NCI-H2107 treated with DMSO at 0.1 percent for 48 hours (cell line): Measurements from ENCODE around the gene S100PBP.

ENCODE experiments used
- DNase-seq: peaks from one replicate; lab custom pipeline; 2025; ENCODE audit not compliant: unreplicated experiment; lab: John Stamatoyannopoulos, UW

S100PBP gene

DNA sequence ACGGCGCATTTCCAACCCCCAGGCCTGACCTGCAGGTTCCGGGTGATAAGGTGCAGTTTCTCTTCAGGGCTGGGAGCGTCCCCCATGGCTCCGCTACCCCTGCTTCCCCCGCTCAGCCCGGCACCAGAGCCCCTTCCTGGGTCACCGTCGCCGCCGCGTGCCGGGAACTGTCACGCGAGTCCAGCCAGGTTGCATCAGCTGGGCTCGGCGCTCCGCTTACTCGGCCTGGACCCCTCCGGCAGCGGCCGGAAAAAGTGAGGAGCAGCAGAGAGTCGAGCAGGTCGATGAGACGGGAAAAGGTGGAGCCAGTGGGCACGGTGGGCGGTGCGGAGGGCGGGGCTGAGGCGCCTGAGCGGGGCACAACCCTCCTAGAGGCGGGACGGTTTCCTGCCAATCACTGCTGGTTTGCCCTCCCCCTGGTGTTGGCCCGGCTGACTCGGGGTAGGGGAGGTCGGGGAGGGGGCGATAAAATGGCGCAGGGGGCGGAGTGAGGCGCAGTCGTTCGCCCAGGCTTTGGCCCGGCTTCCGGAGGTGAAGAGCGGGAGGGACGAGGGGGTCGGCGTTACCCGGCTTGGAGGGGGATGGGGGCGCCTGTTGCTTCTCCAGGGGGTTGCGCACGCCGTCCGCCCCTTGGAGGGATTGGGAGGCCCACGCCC, at the start of gene S100PBP, which contains the start of gene YARS1:
Gene S100PBP, plus strand, starts transcription at position 495 of the 656 bp plus-strand sequence. CDS start 8,447 bp downstream, outside the sequence.
Gene YARS1, minus strand, starts transcription at position 200 of the 656 bp plus-strand sequence. Its CDS starts 114 bp downstream, at position 86.
- peak; percentile 98 for DNase-seq

DNA sequence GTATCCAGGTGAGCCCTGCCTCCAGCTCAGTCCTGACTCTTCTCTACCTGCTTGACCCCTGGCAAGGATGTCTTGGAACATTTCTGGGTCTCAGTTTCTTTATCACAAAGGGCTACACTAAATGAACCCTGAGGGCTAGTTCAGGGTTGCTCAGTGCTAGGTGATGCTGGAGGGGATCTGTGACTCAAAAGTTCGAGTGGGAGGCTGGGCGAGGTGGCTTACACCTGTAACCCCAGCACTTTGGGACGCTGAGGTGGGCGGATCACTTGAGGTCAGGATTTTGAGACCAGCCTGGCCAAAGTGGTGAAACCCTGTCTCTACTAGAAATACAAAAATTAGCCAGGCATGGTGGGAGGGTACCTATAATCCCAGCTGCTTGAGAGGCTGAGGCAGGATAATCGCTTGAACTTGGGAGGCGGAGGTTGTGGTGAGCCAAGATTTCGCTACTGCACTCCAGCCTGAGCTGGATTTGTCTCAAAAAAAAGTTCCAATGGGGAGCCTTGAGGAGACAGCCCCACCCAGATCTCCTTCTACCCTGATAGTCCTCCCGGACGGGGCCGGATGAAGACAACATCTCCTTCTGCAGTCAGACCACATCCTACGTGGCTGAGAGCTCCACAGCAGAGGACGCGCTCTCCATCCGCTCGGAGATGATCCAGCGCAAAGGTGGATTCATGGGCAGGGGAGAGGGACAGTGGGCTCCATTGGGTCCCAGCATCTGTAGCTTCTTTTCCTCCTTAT, 49.2 kb upstream of the S100PBP start:
- DNase-seq = no peak

DNA sequence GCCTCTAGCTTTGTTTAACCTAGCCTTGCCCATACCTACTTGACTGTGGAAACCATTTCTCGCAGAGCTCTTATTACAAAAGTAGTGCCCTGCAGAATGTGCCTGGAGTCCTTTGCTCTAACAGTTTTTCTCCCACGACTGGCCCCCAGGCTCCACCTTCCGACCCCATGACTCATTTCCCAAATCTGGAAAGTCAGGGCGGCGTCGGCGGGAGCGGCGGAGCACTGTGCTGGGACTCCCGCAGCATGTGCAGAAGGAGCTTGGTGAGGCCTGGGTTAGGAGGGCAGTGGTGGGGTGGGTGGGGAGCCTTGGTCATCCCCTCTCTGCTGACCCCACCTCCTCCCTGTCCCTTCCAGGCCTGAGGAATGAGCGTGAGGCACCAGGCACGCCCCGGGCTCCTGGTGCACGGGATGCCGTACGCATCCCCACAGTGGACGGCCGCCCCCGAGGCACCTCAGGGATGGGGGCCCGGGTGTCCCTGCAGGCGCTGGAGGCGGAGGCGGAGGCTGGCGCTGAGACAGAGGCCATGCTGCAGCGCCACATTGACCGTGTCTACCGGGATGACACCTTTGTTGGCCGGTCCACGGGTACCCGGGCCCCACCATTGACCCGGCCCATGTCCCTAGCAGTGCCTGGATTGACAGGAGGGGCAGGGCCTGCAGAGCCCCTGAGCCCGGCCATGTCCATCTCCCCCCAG, 47.8 kb upstream of the S100PBP start:
- DNase-seq = no peak

DNA sequence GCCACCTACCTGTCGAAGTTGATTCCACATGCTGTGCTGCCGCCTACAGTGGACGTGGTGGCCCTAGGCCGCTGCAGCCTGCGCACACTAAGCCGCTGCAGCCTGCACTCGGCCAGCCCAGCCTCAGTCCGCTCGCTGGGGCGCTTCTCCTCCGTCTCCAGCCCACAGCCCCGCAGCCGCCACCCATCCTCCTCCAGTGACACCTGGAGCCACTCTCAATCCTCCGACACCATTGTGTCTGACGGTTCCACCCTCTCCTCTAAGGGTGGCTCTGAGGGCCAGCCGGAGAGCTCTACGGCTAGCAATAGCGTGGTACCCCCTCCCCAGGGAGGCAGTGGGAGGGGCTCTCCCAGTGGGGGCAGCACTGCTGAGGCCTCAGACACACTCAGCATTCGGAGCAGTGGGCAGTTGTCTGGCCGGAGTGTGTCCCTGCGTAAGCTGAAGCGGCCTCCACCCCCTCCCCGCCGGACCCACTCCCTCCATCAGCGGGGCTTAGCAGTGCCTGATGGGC, 47.2 kb upstream of the S100PBP start:
- peak; percentile 42 for DNase-seq

DNA sequence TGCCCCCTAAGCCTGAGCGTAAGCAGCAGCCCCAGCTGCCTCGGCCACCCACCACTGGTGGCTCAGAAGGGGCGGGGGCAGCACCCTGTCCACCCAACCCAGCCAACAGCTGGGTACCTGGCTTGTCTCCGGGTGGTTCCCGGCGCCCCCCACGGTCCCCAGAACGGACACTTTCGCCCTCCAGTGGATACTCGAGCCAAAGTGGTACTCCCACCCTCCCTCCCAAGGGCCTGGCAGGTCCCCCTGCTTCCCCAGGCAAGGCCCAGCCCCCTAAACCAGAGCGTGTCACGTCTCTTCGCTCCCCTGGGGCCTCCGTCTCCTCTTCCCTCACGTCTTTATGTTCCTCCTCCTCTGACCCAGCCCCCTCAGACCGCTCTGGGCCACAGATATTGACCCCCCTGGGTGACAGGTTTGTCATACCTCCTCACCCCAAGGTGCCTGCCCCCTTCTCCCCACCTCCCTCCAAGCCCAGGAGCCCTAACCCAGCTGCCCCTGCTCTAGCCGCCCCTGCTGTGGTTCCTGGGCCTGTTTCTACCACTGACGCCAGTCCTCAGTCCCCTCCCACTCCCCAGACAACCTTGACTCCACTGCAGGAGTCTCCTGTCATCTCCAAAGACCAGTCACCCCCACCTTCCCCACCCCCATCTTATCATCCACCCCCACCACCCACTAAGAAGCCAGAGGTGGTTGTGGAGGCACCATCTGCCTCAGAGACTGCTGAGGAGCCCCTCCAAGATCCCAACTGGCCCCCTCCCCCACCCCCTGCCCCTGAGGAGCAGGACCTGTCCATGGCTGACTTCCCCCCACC, 46.5 kb upstream of the S100PBP start:
- DNase-seq = no peak

DNA sequence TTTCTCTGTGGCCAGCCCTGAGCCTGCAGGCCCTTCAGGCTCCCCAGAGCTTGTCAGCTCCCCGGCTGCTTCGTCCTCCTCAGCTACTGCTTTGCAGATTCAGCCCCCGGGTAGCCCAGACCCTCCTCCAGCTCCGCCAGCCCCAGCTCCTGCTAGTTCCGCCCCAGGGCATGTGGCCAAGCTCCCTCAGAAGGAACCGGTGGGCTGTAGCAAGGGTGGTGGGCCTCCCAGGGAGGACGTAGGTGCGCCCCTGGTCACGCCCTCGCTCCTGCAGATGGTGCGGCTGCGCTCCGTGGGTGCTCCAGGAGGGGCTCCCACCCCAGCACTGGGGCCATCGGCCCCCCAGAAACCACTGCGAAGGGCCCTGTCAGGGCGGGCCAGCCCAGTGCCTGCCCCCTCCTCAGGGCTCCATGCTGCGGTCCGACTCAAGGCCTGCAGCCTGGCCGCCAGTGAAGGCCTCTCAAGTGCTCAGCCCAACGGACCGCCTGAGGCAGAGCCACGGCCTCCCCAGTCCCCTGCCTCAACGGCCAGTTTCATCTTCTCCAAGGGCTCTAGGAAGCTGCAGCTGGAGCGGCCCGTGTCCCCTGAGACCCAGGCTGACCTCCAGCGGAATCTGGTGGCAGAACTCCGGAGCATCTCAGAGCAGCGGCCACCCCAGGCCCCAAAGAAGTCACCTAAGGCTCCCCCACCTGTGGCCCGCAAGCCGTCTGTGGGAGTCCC, 45.7 kb upstream of the S100PBP start:
- no peak for DNase-seq

DNA sequence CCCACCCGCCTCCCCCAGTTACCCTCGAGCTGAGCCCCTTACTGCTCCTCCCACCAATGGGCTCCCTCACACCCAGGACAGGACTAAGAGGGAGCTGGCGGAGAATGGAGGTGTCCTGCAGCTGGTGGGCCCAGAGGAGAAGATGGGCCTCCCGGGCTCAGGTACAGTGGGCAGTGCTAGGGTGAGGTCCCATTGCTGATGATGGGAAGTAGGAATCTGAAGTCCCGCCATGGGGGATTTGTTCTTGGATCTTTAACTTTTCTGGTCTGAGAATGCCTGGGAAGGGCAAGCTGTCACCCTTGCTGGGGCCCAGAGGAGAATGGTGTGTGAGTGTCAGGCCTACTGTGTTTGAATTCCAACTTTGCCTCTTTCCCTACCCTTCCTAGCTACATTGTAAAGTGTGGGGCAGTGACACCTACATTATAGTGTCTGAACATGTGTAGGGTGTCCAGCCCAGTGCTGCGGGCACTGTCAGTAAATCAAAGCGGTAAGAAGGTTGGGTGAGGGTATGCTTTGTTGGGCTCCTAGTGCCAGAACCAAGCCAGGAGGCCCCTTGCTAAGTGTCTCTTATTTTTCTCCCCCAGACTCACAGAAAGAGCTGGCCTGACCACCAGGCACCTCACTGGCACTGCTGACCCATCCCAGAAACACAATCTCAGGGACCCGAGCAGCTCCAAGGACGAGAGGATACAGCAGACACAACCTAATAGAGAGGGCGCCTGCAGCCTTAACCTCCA, 45.0 kb upstream of the S100PBP start:
- DNase-seq = no peak

DNA sequence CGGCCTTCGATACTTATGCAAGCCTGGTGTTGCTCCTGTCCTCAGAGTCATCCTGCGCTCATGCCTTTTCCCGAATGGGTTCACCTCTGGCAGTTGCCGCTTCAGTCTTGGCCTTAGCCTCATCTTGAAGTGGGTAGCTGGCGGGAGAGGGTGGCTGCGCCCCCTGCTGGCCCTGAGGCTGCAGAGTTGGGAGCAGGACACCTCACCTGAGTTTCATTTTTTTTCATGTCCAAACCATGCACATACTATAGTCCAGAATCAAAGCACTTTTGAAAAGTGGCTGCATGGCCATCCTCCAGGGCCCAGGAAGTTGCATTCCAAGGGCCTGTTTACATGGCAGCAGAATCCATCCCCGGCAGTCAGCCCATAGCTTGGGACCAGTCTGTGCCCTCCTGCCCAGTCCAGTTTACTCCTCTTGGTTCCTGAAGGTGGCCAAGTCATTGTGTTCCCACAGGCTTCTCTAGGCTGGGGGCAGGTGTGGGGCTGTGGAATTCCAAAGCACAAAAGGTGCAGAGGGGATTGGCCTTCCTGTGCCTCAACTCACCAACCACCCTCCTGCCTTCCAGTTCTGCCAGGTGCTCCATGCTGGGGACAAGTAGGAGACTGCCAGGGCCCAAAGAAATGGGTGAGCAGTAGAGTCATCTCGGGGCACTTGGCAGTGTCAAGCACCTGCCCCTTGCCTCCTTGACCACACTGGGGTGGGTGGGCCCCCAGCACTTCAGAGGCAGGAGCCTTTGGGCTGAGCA, 44.3 kb upstream of the S100PBP start:
- peak; percentile 71 for DNase-seq

DNA sequence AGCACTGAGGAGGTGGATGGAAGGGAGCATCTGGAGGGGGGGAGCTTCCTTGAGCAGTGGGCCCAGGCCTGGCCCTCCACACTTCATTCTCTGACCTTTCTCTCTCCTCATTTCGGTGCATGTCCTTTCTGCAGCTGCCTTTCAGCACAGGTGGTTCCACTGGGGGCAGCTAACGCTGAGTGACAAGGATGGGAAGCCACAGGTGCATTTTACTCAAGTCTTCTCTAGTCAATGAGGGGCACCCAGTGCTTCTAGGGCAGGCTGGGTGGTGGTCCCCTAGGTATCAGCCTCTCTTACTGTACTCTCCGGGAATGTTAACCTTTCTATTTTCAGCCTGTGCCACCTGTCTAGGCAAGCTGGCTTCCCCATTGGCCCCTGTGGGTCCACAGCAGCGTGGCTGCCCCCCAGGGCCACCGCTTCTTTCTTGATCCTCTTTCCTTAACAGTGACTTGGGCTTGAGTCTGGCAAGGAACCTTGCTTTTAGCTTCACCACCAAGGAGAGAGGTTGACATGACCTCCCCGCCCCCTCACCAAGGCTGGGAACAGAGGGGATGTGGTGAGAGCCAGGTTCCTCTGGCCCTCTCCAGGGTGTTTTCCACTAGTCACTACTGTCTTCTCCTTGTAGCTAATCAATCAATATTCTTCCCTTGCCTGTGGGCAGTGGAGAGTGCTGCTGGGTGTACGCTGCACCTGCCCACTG, 43.5 kb upstream of the S100PBP start:
- no peak for DNase-seq

DNA sequence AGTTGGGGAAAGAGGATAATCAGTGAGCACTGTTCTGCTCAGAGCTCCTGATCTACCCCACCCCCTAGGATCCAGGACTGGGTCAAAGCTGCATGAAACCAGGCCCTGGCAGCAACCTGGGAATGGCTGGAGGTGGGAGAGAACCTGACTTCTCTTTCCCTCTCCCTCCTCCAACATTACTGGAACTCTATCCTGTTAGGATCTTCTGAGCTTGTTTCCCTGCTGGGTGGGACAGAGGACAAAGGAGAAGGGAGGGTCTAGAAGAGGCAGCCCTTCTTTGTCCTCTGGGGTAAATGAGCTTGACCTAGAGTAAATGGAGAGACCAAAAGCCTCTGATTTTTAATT, 43.0 kb upstream of the S100PBP start:
- DNase-seq = no peak

DNA sequence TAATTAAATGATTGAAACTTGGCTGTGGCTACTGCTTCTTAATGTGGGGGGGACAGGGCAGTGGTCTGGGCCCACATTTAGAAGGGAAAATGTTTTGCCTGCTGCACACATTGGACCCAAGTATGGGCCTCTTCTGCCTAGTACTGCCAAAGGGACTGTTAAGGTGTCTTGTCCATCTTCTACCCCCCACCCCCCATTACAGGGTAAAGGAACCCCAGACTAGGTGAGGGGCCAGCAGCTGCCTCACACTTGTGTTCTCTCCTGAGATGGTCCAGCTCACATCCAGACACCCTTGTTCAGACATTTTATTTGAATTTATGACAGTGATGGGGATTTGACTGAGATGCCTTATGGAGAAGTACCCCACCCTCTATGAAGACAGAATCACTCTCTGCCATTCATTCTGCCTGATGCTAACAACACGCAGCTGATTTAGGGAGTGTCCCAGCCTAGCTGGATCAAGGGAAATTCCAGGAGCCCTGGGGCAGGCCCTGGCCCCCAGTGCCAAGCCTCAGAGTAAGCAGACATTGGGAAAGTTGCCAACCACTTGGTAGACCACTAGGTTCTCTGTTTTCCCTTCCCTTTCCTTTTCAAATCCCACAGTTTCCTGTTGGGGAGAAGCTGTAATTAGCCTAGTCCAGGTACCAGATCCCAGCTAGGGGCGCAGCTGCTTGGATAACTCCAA, 42.4 kb upstream of the S100PBP start:
- no peak for DNase-seq

DNA sequence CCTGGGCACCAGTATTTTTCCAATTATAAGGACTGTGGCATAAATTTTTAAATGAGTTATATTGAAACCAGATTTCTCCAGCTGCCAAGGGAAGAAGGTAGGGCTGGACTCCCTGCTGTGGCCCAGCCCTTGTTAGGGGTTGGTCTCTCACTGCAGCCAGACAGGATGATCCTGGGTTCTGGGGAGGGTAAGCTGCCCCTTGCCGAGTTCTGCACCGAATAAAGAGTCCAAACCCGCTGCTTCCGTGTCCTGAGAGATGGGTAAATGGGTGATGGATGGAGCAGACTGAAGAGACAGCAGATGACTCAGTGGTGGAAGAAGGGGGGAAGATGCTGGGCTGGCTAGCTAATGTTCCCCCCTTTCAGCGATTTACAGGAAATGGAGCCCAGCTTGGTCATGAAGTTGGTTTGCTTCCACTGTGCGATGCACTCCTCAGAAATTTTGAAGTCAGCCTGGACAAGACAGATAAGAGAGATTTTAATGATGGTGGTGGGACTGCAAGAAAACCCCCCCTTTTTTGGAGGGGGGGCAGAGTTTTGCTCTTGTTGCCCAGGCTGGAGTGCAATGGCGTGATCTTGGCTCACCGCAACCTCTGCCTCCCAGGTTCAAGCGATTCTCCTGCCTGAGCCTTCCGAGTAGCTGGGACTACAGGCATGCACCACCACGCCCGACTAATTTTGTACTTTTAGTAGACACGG, 41.7 kb upstream of the S100PBP start:
- no peak for DNase-seq

DNA sequence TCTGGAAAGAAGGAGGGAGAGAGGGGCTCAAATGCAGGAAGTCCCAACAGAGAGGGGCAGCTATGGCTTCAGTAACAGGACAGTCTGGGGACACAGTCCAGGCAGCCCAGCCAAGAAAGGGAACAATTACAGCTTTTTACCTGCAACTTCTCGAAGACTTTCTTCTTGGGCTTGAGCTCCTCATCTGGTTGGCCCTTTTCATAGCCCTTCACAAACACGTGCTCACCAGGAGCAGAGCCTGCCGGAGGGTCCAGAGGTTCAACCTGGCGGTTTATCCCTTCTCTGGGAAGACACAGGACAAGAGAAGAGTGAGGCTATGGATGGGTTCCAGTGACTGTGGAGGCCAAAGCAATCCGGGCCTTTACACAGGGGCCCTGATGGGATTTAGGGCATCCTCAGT, 38.2 kb upstream of the S100PBP start:
- no peak for DNase-seq

DNA sequence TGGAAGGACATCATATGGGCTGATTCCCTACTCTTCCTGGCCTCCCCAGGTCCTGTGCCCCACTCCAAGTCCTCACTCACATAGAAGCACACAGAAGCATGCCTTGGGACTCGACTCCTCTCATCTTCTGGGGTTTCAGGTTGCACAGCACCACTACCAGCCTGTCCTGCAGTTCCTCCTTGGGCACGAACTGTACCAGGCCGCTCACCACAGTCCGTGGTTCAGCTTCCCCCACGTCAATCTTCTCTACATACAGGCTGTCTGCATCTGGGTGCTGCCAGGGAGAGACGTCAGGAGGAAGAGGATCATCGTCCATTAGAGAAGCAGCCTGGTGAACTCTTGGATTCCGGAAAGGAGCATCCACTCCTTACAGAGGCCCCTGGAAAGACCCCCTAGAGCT, 37.4 kb upstream of the S100PBP start:
- no peak for DNase-seq

DNA sequence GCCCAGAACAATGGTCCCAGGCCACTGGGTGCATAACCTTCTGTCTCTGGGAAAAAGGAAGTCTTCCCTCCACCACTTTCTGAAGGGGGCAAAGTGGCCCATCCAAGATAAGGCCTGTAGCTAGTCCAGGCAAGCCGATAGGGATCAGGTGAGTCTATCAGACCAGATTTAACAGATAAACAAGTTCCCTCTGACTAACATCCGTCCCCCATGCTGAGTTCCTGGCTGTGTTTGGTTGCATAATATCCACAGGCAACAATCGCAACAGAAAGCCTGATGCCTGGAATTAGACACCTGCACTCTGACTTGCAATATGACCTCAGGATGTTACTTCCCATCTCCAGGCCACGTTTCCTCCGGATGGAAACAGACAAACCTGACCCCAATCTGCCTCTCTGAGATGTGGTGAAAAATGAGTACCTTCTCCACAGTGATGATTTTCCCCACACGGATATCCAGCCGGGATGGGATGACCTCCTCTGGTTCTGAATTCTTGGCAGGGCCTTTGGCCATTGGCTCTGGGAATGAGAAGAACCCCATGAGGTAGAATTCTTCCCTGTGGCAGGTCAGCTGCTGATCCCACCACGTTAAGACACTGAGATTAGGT, 36.7 kb upstream of the S100PBP start:
- DNase-seq = peak; percentile 44

DNA sequence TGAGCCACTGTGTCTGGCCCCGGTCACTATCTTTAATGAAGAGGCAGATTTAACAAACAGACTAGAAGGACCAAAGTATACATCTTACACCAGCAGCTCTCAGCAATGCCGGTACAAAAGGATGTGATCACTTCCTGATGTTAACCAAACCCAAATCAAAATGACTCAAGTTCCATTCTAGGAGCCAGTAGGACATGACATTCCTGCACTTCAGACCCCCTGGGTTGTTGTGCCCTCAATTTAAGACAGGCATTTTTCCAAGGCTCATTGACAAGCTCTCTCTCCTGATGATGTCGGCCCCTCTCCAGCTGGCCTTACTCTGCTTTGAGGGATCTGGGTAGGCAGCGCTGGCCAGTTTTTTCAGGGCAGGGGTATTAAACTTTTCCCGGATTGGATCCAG, 35.4 kb upstream of the S100PBP start:
- DNase-seq = no peak

DNA sequence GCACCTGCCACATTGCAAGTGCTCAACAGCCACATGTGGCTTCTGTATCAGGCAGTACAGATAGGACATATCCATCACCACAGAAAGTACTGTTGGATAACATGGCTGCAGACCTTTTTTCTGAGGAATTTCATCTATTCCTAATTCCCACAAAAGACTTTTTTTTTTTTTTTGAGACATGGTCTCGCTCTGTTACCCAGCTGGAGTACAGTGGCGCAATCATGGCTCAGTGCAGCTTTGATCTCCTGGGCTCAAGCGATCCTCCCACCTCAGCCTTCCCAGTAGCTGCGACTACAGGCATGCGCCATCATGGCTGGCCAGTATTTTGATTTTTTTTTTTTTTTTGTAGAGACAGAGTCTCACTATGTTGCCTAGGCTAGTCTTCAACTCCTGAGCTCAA, 33.6 kb upstream of the S100PBP start:
- no peak for DNase-seq
